ENCODE measurements around the gene SMO. TPM values are rescaled to one million over a fixed set of nuclear protein-coding genes. Genes with fewer than 3 reads are reported as not detected.

Gene SMO
- total RNA-seq, 1 donor from 2014 or later = 22.1 TPM

- Histone ChIP-seq H3K4me1 (peaks cover 17% of the 10 kb centered on the region), H3K4me3 (no peak overlapping the region), H3K9me3 (no peaks in the 10 kb centered on the region), H3K27ac (no peak overlapping the region), H3K27me3 (no peaks in the 10 kb centered on the region), H3K36me3 (no peaks in the 10 kb centered on the region)
- no peak for TF ChIP-seq POLR2A (IDR thresholded peaks at IDR 0.05)
- no peak for TF ChIP-seq CTCF (IDR thresholded peaks at IDR 0.05)
- no peak for TF ChIP-seq POLR2AphosphoS5 (IDR thresholded peaks at IDR 0.05; ENCODE audit: insufficient read depth in 1 of 2, low read depth in 1 of 2)
- intact Hi-C loops (cut with DNase I) = no loop called here
- no peak for DNase-seq (ENCODE audit: extremely low spot score in 2 of 2)
Observed at GRCh38 chr7:129166745-129167144, 21.7 kb upstream of the SMO start.

- no peak overlapping the region for H3K4me3 ChIP-seq
- TF ChIP-seq POLR2A (IDR thresholded peaks at IDR 0.05) (no peak), POLR2AphosphoS5 (IDR thresholded peaks at IDR 0.05; ENCODE audit: insufficient read depth in 1 of 2, low read depth in 1 of 2) (no peak), CTCF (IDR thresholded peaks at IDR 0.05) (no peak)
- H3K36me3 ChIP-seq = no peaks in the 10 kb centered on the region
- intact Hi-C loops (cut with DNase I) = no loop called here
- no peaks in the 10 kb centered on the region for H3K9me3 ChIP-seq
- no peak overlapping the region for H3K27ac ChIP-seq
- no peaks in the 10 kb centered on the region for H3K27me3 ChIP-seq
- DNase-seq (ENCODE audit: extremely low spot score in 2 of 2) = no peak
- peaks cover 17% of the 10 kb centered on the region for H3K4me1 ChIP-seq
Observed at GRCh38 chr7:129167817-129168216, 20.6 kb upstream of the SMO start.

GRCh38 chr7:129168231-129169021, 20.0 kb upstream of the SMO start:
- Histone ChIP-seq H3K36me3 (no peaks in the 10 kb centered on the region), H3K27ac (no peak overlapping the region), H3K9me3 (no peaks in the 10 kb centered on the region), H3K27me3 (no peaks in the 10 kb centered on the region), H3K4me1 (peaks cover 17% of the 10 kb centered on the region), H3K4me3 (peak overlapping the region; percentile 47 to 48)
- no peak for DNase-seq (ENCODE audit: extremely low spot score in 2 of 2)
- intact Hi-C loops (cut with DNase I) = no loop called here
- TF ChIP-seq POLR2A (IDR thresholded peaks at IDR 0.05) = no peak
- no peak for TF ChIP-seq POLR2AphosphoS5 (IDR thresholded peaks at IDR 0.05; ENCODE audit: insufficient read depth in 1 of 2, low read depth in 1 of 2)

DNA sequence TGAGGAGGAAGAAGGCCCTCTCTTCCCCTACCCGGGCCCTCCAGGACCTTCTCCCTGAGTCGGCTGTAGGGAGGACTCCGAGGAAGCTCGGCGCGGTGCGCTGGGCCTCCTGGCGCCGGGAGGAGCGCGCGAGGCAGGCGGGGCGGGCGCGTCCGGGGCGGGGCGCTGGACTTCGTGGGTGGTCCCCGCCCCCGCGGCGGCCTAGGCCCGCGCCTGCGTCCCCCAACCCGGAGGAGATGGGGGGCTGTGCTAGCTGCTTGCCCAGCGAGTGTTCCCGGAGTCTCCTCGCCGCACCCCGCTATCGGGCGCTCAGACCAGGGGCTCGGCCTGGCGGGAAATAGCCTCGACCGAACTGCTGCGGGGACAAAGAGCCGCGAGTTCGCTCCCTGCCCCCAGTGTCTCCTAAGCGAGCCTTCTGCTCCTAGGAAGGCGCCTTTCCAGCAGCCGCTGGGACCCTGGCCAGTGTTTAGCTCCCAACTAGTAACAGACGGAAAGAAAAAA, 19.2 kb upstream of the SMO start:
- Histone ChIP-seq H3K27me3 (no peaks in the 10 kb centered on the region), H3K36me3 (no peaks in the 10 kb centered on the region), H3K4me3 (peak overlapping the region; percentile 47 to 48), H3K4me1 (peaks cover 17% of the 10 kb centered on the region), H3K27ac (peak overlapping the region; percentile 31), H3K9me3 (no peaks in the 10 kb centered on the region)
- DNase-seq (ENCODE audit: extremely low spot score in 2 of 2) = no peak
- TF ChIP-seq CTCF (IDR thresholded peaks at IDR 0.05) (no peak), POLR2A (IDR thresholded peaks at IDR 0.05) (no peak), POLR2AphosphoS5 (IDR thresholded peaks at IDR 0.05; ENCODE audit: insufficient read depth in 1 of 2, low read depth in 1 of 2) (no peak)
- intact Hi-C loops (cut with DNase I) = no loop called here

- Histone ChIP-seq H3K9me3 (no peaks in the 10 kb centered on the region), H3K27me3 (no peaks in the 10 kb centered on the region), H3K27ac (peak overlapping the region; percentile 31), H3K36me3 (no peaks in the 10 kb centered on the region), H3K4me3 (peak overlapping the region; percentile 47 to 48), H3K4me1 (peaks cover 17% of the 10 kb centered on the region)
- intact Hi-C loops (cut with DNase I) = no loop called here
- no peak for DNase-seq (ENCODE audit: extremely low spot score in 2 of 2)
- TF ChIP-seq CTCF (IDR thresholded peaks at IDR 0.05) (no peak), POLR2AphosphoS5 (IDR thresholded peaks at IDR 0.05; ENCODE audit: insufficient read depth in 1 of 2, low read depth in 1 of 2) (no peak), POLR2A (IDR thresholded peaks at IDR 0.05) (no peak)
Observed at GRCh38 chr7:129169686-129170440, 18.6 kb upstream of the SMO start.

All from vagina (tissue), 2 donors.